HCT116 (cell line): ENCODE measurements around the gene KRTAP12-3. TPM values are rescaled to one million over a fixed set of nuclear protein-coding genes. Genes with fewer than 3 reads are reported as not detected.

Experiments
- ATAC-seq: fragments of 200-7000 bp; cut with Tn5 transposase; 2 replicates; pipeline ENCODE4 v1.9.1; 2020; ENCODE audit warnings: mild to moderate bottlenecking, moderate library complexity
- BruUV-seq: library from RNA; stranded (reverse); fragments of 400-500 nt; replicated peaks from 2 replicates; lab custom pipeline; 2021; lab: Mats Ljungman, UMichigan
- CTCF ChIA-PET: fragments of 300-600 bp; sonication (Branson Sonifier 250); formaldehyde crosslinking; loops from one replicate; lab custom pipeline; 2021; ENCODE audit warnings: antibody characterized with exemption; lab: Charles Lee
- POLR2A ChIA-PET: fragments of 300-600, 350-600 bp; sonication (Branson Sonifier 250); formaldehyde crosslinking; loops from one replicate; lab custom pipeline; 2021; ENCODE audit warnings: antibody characterized with exemption; lab: Charles Lee
- RAD21 ChIA-PET, 2 experiments: fragments of 300-600 bp; sonication (Branson Sonifier 250); formaldehyde crosslinking; loops; one replicate each; lab custom pipeline; 2023; ENCODE audit warnings: low total read pairs in 2 of 2; ENCODE audit not compliant: uncharacterized antibody in 2 of 2, unreplicated experiment in 2 of 2, low non-redundant PET in 1 of 2; lab: Charles Lee
- DNase-seq: peaks from one replicate; pipeline ENCODE4 v3.0.0-alpha.2; 2010; ENCODE audit warnings: low read depth, low spot score
- H2AFZ ChIP-seq: fragments of 200-600 bp; shearing (Covaris generic), sonication (generic); 2 replicates; pipeline ENCODE4 v1.6.1; 2017; ENCODE audit warnings: low read depth, mixed run types, mixed read lengths, antibody characterized with exemption, low read length; ENCODE audit not compliant: poor library complexity, severe bottlenecking
- H3K27ac ChIP-seq: 2 replicates; pipeline ENCODE4 v1.5.1; 2012; ENCODE audit warnings: low read depth, low read length
- H3K27me3 ChIP-seq: fragments of 200-600 bp; sonication (generic); 2 replicates; pipeline ENCODE4 v1.6.1; 2016; ENCODE audit warnings: mixed run types, low read length, mixed read lengths; ENCODE audit not compliant: insufficient read depth
- H3K36me3 ChIP-seq, 2 experiments: fragments of 200-500 bp in 1 of 2; fragments of 200-600 bp in 1 of 2; sonication (Bioruptor generic) in 1 of 2; sonication (generic) in 1 of 2; 2 replicates each; pipeline versions ENCODE4 v1.5.1 to v1.6.1; 2014 to 2016; ENCODE audit warnings: low read length in 2 of 2, inconsistent platforms in 1 of 2, mixed read lengths in 1 of 2, mixed run types in 1 of 2; ENCODE audit not compliant: insufficient read depth in 2 of 2, control insufficient read depth in 1 of 2
- H3K4me1 ChIP-seq, 2 experiments: fragments of 200-600 bp in 1 of 2; sonication (generic) in 1 of 2; 2 replicates each; pipeline versions ENCODE4 v1.5.1 to v1.6.1; 2012 to 2017; ENCODE audit warnings: low read length in 2 of 2, inconsistent platforms in 1 of 2, mild to moderate bottlenecking in 1 of 2, mixed read lengths in 1 of 2, mixed run types in 1 of 2, moderate library complexity in 1 of 2; ENCODE audit not compliant: insufficient read depth in 2 of 2, control insufficient read depth in 1 of 2
- H3K4me2 ChIP-seq: fragments of 200-600 bp; sonication (generic); 2 replicates; pipeline ENCODE4 v1.6.1; 2017; ENCODE audit warnings: mixed run types, low read length, mixed read lengths
- H3K4me3 ChIP-seq, 2 experiments: fragments of 200-600 bp in 1 of 2; sonication (generic) in 1 of 2; replicated peaks in 1 of 2; 2 replicates each; pipeline ENCODE4 v1.5.1; 2011 to 2016; ENCODE audit warnings: low read length in 2 of 2, control low read depth in 1 of 2, low read depth in 1 of 2, mild to moderate bottlenecking in 1 of 2, mixed read lengths in 1 of 2, mixed run types in 1 of 2
- H3K79me2 ChIP-seq: fragments of 200-600 bp; sonication (generic); 2 replicates; pipeline ENCODE4 v1.6.1; 2017; ENCODE audit warnings: mild to moderate bottlenecking, mixed run types, low read length, moderate library complexity, mixed read lengths; ENCODE audit not compliant: insufficient read depth
- H3K9ac ChIP-seq: fragments of 200-600 bp; sonication (generic); 2 replicates; pipeline ENCODE4 v1.6.1; 2016; ENCODE audit warnings: low read length, mixed read lengths
- H3K9me2 ChIP-seq: fragments of 200-600 bp; sonication (generic), shearing (Covaris generic); 2 replicates; pipeline ENCODE4 v1.6.1; 2017; ENCODE audit warnings: mixed run types, mild to moderate bottlenecking, moderate library complexity; ENCODE audit not compliant: insufficient read depth
- H3K9me3 ChIP-seq, 2 experiments: fragments of 200-500 bp in 1 of 2; fragments of 200-600 bp in 1 of 2; sonication (Bioruptor generic) in 1 of 2; sonication (generic) in 1 of 2; 2 replicates each; pipeline ENCODE4 v1.6.1; 2014 to 2017; ENCODE audit warnings: low read length in 2 of 2, mixed read lengths in 2 of 2, inconsistent platforms in 1 of 2, low read depth in 1 of 2, mild to moderate bottlenecking in 1 of 2, mixed run types in 1 of 2, moderate library complexity in 1 of 2; ENCODE audit not compliant: control insufficient read depth in 1 of 2, insufficient read depth in 1 of 2
- H4K20me1 ChIP-seq: fragments of 200-600 bp; sonication (generic), shearing (Covaris generic); 2 replicates; pipeline ENCODE4 v1.6.1; 2017; ENCODE audit warnings: mixed run types, mild to moderate bottlenecking, moderate library complexity; ENCODE audit not compliant: insufficient read depth
- ELF1 ChIP-seq: IDR thresholded peaks from 2 replicates; pipeline ENCODE4 v1.6.1; 2012; ENCODE audit warnings: low read depth, borderline replicate concordance
- EZH2 ChIP-seq: fragments of 200-600 bp; sonication (generic); IDR thresholded peaks from 2 replicates; pipeline ENCODE4 v1.6.1; 2017; ENCODE audit warnings: antibody characterized with exemption, mixed run types
- EZH2phosphoT487 ChIP-seq: fragments of 200-600 bp; IDR thresholded peaks from 2 replicates; pipeline ENCODE4 v1.6.1; 2018; ENCODE audit warnings: antibody characterized with exemption, borderline replicate concordance
- JUND ChIP-seq: IDR thresholded peaks from 2 replicates; pipeline ENCODE4 v1.6.1; 2012
- POLR2A ChIP-seq: IDR thresholded peaks from 2 replicates; pipeline ENCODE4 v1.7.0; 2011; ENCODE audit warnings: borderline replicate concordance; ENCODE audit not compliant: insufficient read depth, insufficient read length; ENCODE audit errors: extremely low read depth
- POLR2AphosphoS5 ChIP-seq: IDR thresholded peaks from 2 replicates; pipeline ENCODE4 v1.6.1; 2011; ENCODE audit warnings: mild to moderate bottlenecking, low read depth, low read length, moderate library complexity
- RAD21 ChIP-seq: IDR thresholded peaks from 2 replicates; pipeline ENCODE4 v1.6.1; 2012; ENCODE audit warnings: low read depth, mild to moderate bottlenecking
- SIN3A ChIP-seq: IDR thresholded peaks from 2 replicates; pipeline ENCODE4 v1.6.1; 2012; ENCODE audit warnings: low read depth
- SP1 ChIP-seq: IDR thresholded peaks from 2 replicates; pipeline ENCODE4 v1.6.1; 2012; ENCODE audit warnings: low read depth
- TCF7L2 ChIP-seq: IDR thresholded peaks from 2 replicates; pipeline ENCODE4 v1.7.0; 2011; ENCODE audit warnings: borderline replicate concordance, inconsistent platforms; ENCODE audit not compliant: insufficient read depth, insufficient read length; ENCODE audit errors: extremely low read depth
- YY1 ChIP-seq: IDR thresholded peaks from 2 replicates; pipeline ENCODE4 v1.6.1; 2011; ENCODE audit warnings: low read length, low read depth, moderate library complexity, mild to moderate bottlenecking; ENCODE audit not compliant: insufficient replicate concordance; ENCODE audit errors: extremely low read depth
- ZFX ChIP-seq: fragments of 450-650 bp; IDR thresholded peaks from 2 replicates; pipeline ENCODE4 v1.6.1; 2017
- intact Hi-C: fragments of 100-400 bp; cut with micrococcal nuclease; formaldehyde crosslinking; loops from 2 replicates; pipeline ENCODE4 v1.10.0; 2022
- total RNA-seq: library from RNA; stranded (reverse); gene quantifications from one replicate; pipeline ENCODE4 v1.2.1, GENCODE V29; 2021; ENCODE audit not compliant: unreplicated experiment
- TF ChIP-seq, protein P1 (sequence below): IDR thresholded peaks from 2 replicates; pipeline ENCODE4 v1.6.1; 2012; ENCODE audit warnings: low read depth
- TF ChIP-seq, protein P2 (sequence below): IDR thresholded peaks from 2 replicates; pipeline ENCODE4 v1.6.1; 2011; ENCODE audit warnings: mild to moderate bottlenecking, low read length, moderate library complexity; ENCODE audit not compliant: insufficient replicate concordance; ENCODE audit errors: extremely low read depth
- TF ChIP-seq, protein P3 (sequence below), 3 experiments: fragments of 200-600 bp in 1 of 3; sonication (generic) in 1 of 3; IDR thresholded peaks in 2 of 3; conservative IDR thresholded peaks in 1 of 3; 2 replicates each; pipeline ENCODE4 v1.5.1; 2012 to 2017; ENCODE audit warnings: low read depth in 2 of 3, low read length in 2 of 3, antibody characterized with exemption in 1 of 3, borderline replicate concordance in 1 of 3, control low read depth in 1 of 3, mild to moderate bottlenecking in 1 of 3, mixed read lengths in 1 of 3, mixed run types in 1 of 3, moderate library complexity in 1 of 3; ENCODE audit not compliant: insufficient read depth in 1 of 3
- TF ChIP-seq, protein P4 (sequence below): IDR thresholded peaks from 2 replicates; pipeline ENCODE4 v1.6.1; 2012
- TF ChIP-seq, protein P5 (sequence below): IDR thresholded peaks from 2 replicates; pipeline ENCODE4 v1.6.1; 2012

KRTAP12-3 gene
- total RNA-seq, 1 experiment from 2014 or later: not detected

DNA sequence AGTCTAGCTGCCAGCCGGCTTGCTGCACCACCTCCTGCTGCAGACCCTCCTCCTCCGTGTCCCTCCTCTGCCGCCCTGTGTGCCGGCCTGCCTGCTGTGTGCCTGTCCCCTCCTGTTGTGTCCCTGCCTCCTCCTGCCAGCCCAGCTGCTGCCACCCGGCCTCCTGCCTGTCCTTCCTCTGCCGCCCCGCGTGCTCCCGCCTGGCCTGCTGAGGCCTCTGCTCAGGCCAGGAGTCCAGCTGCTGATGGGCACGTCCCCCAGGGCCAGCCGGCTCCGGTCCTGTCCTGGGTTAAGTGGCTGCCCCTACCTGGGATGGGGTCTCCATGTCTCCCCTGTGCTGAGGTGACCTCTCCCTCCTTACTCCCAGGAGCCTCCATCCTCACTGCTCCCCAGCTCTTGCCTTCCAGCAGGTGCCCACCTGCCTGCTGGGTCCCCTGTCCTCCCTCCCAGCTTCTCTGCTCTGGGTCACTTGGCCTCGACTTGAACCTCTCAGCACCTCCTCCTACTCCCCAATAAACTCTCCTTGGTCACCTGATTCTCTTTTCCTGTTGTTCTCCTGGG, 45.0 kb upstream of the KRTAP12-3 start:
- Histone ChIP-seq H3K9me3 (peaks cover 3 to 5% of the 10 kb centered on the region in 2 experiments; a peak in 2 of 4 replicates), H3K9me2 (no peaks in the 10 kb centered on the region), H3K36me3 (no peaks in the 10 kb centered on the region), H3K79me2 (no peaks in the 10 kb centered on the region), H3K9ac (no peak overlapping the region), H3K27ac (no peak overlapping the region), H4K20me1 (no peaks in the 10 kb centered on the region), H3K4me2 (no peak overlapping the region), H3K27me3 (no peaks in the 10 kb centered on the region), H3K4me1 (no peaks in the 10 kb centered on the region), H3K4me3 (no peak overlapping the region), H2AFZ (no peak overlapping the region)
- no peak for DNase-seq
- CTCF ChIA-PET: no interaction called here
- intact Hi-C loops: no loop called here
- POLR2A ChIA-PET: no interaction called here
- no peak for ATAC-seq
- RAD21 ChIA-PET: no interaction called here
- BruUV-seq: no TSS peak
- TF ChIP-seq, protein P1, sequence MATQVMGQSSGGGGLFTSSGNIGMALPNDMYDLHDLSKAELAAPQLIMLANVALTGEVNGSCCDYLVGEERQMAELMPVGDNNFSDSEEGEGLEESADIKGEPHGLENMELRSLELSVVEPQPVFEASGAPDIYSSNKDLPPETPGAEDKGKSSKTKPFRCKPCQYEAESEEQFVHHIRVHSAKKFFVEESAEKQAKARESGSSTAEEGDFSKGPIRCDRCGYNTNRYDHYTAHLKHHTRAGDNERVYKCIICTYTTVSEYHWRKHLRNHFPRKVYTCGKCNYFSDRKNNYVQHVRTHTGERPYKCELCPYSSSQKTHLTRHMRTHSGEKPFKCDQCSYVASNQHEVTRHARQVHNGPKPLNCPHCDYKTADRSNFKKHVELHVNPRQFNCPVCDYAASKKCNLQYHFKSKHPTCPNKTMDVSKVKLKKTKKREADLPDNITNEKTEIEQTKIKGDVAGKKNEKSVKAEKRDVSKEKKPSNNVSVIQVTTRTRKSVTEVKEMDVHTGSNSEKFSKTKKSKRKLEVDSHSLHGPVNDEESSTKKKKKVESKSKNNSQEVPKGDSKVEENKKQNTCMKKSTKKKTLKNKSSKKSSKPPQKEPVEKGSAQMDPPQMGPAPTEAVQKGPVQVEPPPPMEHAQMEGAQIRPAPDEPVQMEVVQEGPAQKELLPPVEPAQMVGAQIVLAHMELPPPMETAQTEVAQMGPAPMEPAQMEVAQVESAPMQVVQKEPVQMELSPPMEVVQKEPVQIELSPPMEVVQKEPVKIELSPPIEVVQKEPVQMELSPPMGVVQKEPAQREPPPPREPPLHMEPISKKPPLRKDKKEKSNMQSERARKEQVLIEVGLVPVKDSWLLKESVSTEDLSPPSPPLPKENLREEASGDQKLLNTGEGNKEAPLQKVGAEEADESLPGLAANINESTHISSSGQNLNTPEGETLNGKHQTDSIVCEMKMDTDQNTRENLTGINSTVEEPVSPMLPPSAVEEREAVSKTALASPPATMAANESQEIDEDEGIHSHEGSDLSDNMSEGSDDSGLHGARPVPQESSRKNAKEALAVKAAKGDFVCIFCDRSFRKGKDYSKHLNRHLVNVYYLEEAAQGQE: no peak
- no peak for TF ChIP-seq RAD21
- TF ChIP-seq, protein P2, sequence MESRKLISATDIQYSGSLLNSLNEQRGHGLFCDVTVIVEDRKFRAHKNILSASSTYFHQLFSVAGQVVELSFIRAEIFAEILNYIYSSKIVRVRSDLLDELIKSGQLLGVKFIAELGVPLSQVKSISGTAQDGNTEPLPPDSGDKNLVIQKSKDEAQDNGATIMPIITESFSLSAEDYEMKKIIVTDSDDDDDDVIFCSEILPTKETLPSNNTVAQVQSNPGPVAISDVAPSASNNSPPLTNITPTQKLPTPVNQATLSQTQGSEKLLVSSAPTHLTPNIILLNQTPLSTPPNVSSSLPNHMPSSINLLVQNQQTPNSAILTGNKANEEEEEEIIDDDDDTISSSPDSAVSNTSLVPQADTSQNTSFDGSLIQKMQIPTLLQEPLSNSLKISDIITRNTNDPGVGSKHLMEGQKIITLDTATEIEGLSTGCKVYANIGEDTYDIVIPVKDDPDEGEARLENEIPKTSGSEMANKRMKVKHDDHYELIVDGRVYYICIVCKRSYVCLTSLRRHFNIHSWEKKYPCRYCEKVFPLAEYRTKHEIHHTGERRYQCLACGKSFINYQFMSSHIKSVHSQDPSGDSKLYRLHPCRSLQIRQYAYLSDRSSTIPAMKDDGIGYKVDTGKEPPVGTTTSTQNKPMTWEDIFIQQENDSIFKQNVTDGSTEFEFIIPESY: no peak
- TF ChIP-seq ZFX: no peak
- no peak for TF ChIP-seq POLR2A
- TF ChIP-seq JUND: no peak
- TF ChIP-seq, protein P3, sequence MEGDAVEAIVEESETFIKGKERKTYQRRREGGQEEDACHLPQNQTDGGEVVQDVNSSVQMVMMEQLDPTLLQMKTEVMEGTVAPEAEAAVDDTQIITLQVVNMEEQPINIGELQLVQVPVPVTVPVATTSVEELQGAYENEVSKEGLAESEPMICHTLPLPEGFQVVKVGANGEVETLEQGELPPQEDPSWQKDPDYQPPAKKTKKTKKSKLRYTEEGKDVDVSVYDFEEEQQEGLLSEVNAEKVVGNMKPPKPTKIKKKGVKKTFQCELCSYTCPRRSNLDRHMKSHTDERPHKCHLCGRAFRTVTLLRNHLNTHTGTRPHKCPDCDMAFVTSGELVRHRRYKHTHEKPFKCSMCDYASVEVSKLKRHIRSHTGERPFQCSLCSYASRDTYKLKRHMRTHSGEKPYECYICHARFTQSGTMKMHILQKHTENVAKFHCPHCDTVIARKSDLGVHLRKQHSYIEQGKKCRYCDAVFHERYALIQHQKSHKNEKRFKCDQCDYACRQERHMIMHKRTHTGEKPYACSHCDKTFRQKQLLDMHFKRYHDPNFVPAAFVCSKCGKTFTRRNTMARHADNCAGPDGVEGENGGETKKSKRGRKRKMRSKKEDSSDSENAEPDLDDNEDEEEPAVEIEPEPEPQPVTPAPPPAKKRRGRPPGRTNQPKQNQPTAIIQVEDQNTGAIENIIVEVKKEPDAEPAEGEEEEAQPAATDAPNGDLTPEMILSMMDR (IDR thresholded peaks at IDR 0.05 in 2 of 3, conservative IDR thresholded peaks at IDR 0.05 in 1 of 3; ENCODE audit: borderline replicate concordance in 1 of 3, insufficient read depth in 1 of 3, low read depth in 2 of 3, low read length in 2 of 3): no peak
- TF ChIP-seq SIN3A: no peak
- TF ChIP-seq, protein P4, sequence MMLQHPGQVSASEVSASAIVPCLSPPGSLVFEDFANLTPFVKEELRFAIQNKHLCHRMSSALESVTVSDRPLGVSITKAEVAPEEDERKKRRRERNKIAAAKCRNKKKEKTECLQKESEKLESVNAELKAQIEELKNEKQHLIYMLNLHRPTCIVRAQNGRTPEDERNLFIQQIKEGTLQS: no peak
- no peak for TF ChIP-seq YY1
- TF ChIP-seq, protein P5, sequence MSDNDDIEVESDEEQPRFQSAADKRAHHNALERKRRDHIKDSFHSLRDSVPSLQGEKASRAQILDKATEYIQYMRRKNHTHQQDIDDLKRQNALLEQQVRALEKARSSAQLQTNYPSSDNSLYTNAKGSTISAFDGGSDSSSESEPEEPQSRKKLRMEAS: no peak
- no peak for TF ChIP-seq EZH2phosphoT487
- TF ChIP-seq TCF7L2: no peak
- no peak for TF ChIP-seq SP1
- TF ChIP-seq ELF1: no peak
- no peak for TF ChIP-seq POLR2AphosphoS5
- no peak for TF ChIP-seq EZH2
